ENCODE measurements around the gene ST3GAL5.
"Not testable (repeated sequence)": the region's sequence is repeated elsewhere in the genome, so short reads cannot be mapped to it uniquely, and the experiment has no call there.

The ST3GAL5 gene

GRCh38 chr2:85933753-85934594, 45.2 kb upstream of the ST3GAL5 start:
- TF ChIP-seq, protein P1, sequence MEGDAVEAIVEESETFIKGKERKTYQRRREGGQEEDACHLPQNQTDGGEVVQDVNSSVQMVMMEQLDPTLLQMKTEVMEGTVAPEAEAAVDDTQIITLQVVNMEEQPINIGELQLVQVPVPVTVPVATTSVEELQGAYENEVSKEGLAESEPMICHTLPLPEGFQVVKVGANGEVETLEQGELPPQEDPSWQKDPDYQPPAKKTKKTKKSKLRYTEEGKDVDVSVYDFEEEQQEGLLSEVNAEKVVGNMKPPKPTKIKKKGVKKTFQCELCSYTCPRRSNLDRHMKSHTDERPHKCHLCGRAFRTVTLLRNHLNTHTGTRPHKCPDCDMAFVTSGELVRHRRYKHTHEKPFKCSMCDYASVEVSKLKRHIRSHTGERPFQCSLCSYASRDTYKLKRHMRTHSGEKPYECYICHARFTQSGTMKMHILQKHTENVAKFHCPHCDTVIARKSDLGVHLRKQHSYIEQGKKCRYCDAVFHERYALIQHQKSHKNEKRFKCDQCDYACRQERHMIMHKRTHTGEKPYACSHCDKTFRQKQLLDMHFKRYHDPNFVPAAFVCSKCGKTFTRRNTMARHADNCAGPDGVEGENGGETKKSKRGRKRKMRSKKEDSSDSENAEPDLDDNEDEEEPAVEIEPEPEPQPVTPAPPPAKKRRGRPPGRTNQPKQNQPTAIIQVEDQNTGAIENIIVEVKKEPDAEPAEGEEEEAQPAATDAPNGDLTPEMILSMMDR (IDR thresholded peaks at IDR 0.05; ENCODE audit: low read depth, low read length, missing control alignments), result no peak
- no peak overlapping the region for H3K4me3 ChIP-seq (ENCODE audit: low read depth, low read length)
- no peak for DNase-seq (ENCODE audit: low read depth)

GRCh38 chr2:85931151-85931550, 42.4 kb upstream of the ST3GAL5 start:
- not testable (repeated sequence) for DNase-seq (ENCODE audit: low read depth); H3K4me3 ChIP-seq (ENCODE audit: low read depth, low read length)

GRCh38 chr2:85930129-85931124, 41.6 kb upstream of the ST3GAL5 start:
- TF ChIP-seq, protein P1 (IDR thresholded peaks at IDR 0.05; ENCODE audit: low read depth, low read length, missing control alignments), result no peak
- DNase-seq (ENCODE audit: low read depth), result no peak
- no peak overlapping the region for H3K4me3 ChIP-seq (ENCODE audit: low read depth, low read length)

DNA sequence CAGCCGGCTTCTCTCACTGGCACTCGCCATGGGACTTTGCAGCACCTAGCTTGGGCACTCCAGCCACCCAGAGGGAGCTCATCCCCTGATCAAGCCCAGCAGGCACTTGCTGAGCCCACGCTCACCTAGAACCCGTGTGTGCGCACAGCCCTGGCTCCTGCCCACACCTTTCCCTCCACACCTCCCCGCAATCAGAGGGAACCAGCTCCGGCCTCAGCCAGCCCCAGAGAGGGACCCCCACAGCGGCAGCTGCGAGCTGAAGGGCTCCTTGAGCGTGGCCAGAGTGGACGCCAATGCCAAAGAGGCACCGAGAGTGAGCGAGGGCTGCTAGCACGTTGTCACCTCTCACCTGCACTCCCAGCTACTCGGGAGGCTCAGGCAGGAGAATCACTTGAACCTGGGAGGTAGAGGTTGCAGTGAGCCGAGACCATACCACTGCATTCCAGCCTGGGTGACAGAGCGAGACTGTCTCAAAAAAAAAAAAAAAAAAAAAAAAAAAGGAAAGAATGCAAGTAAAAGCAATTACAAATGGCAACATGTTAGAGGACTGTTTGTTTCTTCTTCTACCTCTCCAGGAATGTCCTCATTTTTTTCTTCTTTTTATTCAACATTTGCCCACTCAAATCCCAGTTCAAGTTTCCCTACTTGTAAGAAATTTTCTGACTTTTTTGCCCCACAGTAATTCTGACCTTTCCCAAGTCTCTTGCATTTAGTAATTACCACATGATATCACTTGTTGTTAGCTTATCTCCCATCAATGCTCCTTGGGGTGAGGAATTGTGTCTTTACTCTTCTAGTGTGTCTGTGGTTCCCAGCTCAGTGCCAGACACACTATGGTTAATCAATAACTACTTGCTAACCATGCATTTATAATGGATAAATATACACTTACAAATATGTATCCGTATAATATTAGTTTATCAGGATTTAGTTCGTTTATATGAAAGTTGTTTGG, 40.6 kb upstream of the ST3GAL5 start:
- TF ChIP-seq, protein P1 (IDR thresholded peaks at IDR 0.05; ENCODE audit: low read depth, low read length, missing control alignments), result no peak
- no peak for DNase-seq (ENCODE audit: low read depth)
- no peak overlapping the region for H3K4me3 ChIP-seq (ENCODE audit: low read depth, low read length)

GRCh38 chr2:85926931-85927661, 38.3 kb upstream of the ST3GAL5 start:
- no peak for DNase-seq (ENCODE audit: low read depth)
- no peak overlapping the region for H3K4me3 ChIP-seq (ENCODE audit: low read depth, low read length)
- TF ChIP-seq, protein P1 (IDR thresholded peaks at IDR 0.05; ENCODE audit: low read depth, low read length, missing control alignments), result no peak

- DNase-seq (ENCODE audit: low read depth), result no peak
- TF ChIP-seq, protein P1 (IDR thresholded peaks at IDR 0.05; ENCODE audit: low read depth, low read length, missing control alignments), result no peak
- no peak overlapping the region for H3K4me3 ChIP-seq (ENCODE audit: low read depth, low read length)
These were observed 37.7 kb upstream of the ST3GAL5 start for GRCh38 chr2:85926526-85926925.
